Mucosa of stomach (tissue), 1 donor: Measurements from ENCODE around the gene PAPSS2.
"Not testable (repeated sequence)": the region's sequence is repeated elsewhere in the genome, so short reads cannot be mapped to it uniquely, and the experiment has no call there.

ENCODE experiments used
- H3K27me3 ChIP-seq: one replicate; pipeline ENCODE4 v1.7.0; 2013; ENCODE audit warnings: mild to moderate bottlenecking, low read length; ENCODE audit not compliant: control insufficient read depth, insufficient read depth
- H3K36me3 ChIP-seq: one replicate; pipeline ENCODE4 v1.7.0; 2013; ENCODE audit warnings: low read length; ENCODE audit not compliant: control insufficient read depth, insufficient read depth
- H3K4me1 ChIP-seq: one replicate; pipeline ENCODE4 v1.7.0; 2013; ENCODE audit warnings: mild to moderate bottlenecking, low read length; ENCODE audit not compliant: control insufficient read depth, insufficient read depth
- H3K4me3 ChIP-seq: one replicate; pipeline ENCODE4 v1.7.0; 2013; ENCODE audit warnings: low read length
- H3K9ac ChIP-seq: one replicate; pipeline ENCODE4 v1.7.0; 2013; ENCODE audit warnings: mild to moderate bottlenecking, low read length, moderate library complexity
- H3K9me3 ChIP-seq: one replicate; pipeline ENCODE4 v1.7.0; 2013; ENCODE audit warnings: mild to moderate bottlenecking, low read length, moderate library complexity; ENCODE audit not compliant: control insufficient read depth
- donor health status: Pancreatic carcinoma.

Gene PAPSS2

DNA sequence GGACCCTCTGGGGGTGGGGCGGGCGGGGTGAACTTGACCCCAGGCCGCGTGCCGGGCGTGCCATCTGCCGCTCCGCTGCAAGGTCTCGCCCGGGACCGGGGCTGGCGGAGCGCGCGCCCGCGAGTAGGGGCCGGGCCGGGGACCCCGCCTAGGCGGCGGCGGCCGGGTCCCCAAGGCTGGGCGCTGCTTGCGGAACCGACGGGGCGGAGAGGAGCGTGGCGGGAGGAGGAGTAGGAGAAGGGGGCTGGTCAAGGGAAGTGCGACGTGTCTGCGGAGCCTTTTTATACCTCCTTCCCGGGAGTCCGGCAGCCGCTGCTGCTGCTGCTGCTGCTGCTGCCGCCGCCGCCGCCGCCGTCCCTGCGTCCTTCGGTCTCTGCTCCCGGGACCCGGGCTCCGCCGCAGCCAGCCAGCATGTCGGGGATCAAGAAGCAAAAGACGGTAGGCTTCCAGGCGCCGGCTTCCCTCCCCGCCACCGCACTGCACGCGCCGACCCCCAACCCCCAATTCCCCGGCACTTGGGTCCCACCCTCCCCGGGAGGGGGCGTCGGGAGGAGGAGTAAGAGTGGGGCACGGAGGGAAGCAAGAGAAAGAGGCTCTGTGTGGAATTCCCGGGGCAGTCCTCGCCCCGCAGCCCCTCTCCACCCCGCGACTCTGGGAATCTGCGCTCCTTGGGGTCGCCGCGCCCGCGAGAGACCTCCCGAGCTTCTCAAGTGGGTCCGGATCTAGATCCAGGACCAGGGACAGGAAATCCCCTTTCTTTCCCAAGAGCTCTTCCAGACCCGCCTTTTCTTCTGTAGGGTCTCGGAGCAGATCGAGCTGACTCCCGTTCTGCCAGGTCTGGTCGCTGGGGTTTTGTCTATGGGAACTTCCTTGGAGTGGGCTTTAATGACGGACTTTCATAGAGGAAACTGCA, at the start of gene PAPSS2:
PAPSS2 (plus strand) TSS at position 308 of the 913 bp plus-strand sequence; CDS start at position 412, 104 bp downstream.
- Histone ChIP-seq H3K4me3 (peak within 1 kb of the TSS; percentile 79), H3K9ac (peak within 1 kb of the TSS; percentile 77), H3K9me3 (no peaks in the 10 kb centered on the region), H3K36me3 (no peaks in the 10 kb centered on the region), H3K4me1 (no peaks in the 10 kb centered on the region), H3K27me3 (peaks cover 5% of the 10 kb centered on the region)

DNA sequence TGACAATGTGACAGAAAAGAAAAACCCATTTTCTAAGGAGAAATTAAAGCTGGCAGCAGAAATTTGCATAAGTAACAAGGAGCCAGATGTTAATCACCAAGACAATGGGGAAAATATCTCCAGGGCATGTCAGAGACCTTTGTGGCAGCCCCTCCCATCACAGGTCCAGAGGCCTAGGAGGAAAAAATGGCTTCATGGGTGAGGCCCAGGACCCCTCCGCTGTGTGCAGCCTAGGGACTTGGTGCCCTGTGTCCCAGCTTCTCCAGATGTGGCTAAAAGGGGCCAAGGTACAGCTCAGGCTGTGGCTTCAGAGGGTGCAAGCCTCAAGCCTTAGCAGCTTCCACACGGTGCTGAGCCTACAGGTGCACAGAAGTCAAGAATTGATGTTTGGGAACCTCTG, 48.3 kb upstream of the PAPSS2 start:
- not testable (repeated sequence) for H3K4me3 ChIP-seq, H3K4me1 ChIP-seq, H3K27me3 ChIP-seq, H3K9me3 ChIP-seq, H3K9ac ChIP-seq, H3K36me3 ChIP-seq

DNA sequence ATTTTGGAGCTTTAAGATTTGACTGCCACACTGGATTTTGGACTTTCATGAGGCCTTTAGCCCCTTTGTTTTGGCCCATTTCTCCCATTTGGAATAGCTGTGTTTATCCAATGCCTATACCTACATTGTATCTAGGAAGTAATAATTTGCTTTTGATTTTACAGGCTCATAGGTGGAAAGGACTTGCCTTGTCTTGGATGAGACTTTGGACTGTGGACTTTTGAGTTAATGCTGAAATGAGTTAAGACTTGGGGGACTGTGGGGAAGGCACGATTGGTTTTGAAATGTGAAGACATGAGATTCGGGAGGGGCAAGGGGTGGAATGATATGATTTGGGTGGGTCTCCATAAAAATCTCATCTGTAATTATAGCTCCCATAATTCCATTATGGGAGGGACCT, 47.6 kb upstream of the PAPSS2 start:
- no peak overlapping the region for H3K9ac ChIP-seq

DNA sequence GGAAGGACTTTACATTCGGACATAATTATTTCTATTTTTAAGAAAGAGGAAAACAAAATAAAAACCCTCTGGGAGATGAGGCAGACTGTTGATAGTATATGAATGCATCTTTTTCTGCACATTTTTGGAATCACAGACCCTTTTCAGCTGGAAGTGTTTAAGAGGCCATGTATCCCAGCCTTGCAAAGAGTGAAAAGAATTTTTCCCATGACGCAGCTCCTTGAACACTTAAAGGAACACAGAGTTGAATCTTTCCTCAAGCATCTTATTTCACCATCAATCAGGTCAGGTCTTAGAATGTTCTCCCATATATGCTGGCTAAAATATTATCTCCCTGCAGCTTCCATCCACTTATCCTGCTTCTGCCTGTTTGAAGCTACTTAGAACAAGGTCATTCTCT, 45.9 kb upstream of the PAPSS2 start:
- no peak overlapping the region for H3K4me3 ChIP-seq
- no peak overlapping the region for H3K9ac ChIP-seq
- peaks cover 4% of the 10 kb centered on the region for H3K4me1 ChIP-seq
- no peaks in the 10 kb centered on the region for H3K27me3 ChIP-seq
- H3K9me3 ChIP-seq = no peaks in the 10 kb centered on the region
- H3K36me3 ChIP-seq = no peaks in the 10 kb centered on the region

More for the DNA sequence above, 47.6 kb upstream of the PAPSS2 start:
- Histone ChIP-seq H3K36me3 (no peaks in the 10 kb centered on the region), H3K4me1 (no peaks in the 10 kb centered on the region), H3K9me3 (no peaks in the 10 kb centered on the region), H3K27me3 (no peaks in the 10 kb centered on the region), H3K4me3 (no peak overlapping the region)

DNA sequence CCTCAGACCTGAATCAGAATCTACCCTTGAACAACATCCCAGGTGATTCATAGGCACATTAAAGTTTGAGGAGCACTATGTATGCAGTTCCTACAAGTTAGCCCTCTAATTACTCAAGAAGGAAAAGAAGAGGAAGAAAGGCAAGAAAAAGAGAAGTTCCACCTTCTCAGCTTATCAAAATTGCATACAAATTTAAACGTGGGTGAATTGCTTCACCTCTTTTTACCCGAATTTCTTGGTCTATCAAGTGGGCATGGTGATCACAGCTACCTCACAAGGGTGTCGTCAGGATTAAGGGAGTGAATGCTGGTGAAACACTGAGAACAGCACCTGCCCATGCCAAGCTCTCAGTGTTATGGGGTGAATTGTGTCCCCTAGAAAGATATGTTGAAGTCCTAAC, 43.8 kb upstream of the PAPSS2 start:
- no peak overlapping the region for H3K9ac ChIP-seq
- H3K9me3 ChIP-seq = no peaks in the 10 kb centered on the region
- peaks cover 9% of the 10 kb centered on the region for H3K4me1 ChIP-seq
- H3K4me3 ChIP-seq = no peak overlapping the region
- no peaks in the 10 kb centered on the region for H3K36me3 ChIP-seq
- H3K27me3 ChIP-seq = no peaks in the 10 kb centered on the region

DNA sequence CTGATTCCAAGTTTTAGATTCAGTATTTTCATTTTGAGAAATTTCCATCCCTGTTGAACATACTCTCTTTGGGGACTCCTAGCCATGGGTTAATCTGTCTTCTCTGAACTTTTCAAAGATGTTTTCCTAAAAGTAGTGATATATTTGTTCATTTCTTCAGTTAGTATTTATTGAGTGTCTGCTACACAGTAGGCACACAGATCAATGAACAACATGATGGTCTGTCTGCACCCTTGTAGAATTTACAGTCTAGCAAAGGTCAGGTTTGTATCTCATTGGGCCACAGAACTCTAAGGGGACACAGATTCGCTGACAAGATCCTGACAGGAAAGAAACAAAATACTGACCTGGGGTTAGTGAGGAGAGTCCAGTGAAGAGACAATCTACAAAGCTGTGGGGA, 42.2 kb upstream of the PAPSS2 start:
- Histone ChIP-seq H3K4me3 (no peak overlapping the region), H3K27me3 (no peaks in the 10 kb centered on the region), H3K4me1 (peaks cover 9% of the 10 kb centered on the region), H3K9me3 (no peaks in the 10 kb centered on the region), H3K36me3 (no peaks in the 10 kb centered on the region), H3K9ac (no peak overlapping the region)

DNA sequence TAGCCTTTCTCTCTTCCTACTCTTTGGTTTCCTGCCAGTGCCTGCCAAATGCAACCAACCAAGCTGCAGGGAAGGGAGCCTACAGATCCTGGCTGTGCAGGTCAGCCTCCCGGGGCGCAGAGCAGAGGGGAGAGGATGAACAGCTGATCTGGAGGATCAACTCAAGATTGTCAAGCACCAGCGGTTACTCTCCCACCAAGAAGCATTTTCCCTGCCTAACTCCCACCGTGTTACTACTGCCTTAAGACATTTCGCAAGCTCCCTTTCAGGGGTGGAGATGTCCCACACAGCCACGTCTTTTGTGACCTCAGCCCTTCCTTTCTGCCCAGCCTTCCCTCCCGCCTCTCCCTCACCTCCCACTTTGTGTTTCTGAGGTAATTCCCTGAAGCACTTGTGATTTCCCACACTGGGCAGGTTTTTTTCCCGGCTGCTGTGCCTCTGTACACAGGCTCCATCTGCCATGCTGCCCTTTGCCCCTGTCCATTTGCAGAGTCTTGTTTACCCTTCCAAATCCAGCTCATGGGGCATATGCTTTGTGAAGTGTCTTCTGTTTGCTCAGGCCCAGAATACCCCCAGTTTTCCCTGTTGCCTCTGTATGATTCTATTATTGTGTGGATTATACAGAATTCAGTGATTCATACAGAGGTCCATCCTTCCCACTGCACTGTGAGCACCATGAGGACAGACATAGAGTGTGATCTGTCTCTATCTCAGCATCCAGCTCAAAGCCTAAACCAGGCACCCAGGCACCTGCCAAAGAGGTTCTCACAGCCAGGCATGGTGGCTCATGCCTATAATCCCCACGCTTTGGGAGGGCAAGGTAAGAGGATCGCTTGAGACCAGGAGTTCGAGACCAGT, 40.9 kb upstream of the PAPSS2 start:
- Histone ChIP-seq H3K4me3 (no peak overlapping the region), H3K27me3 (no peaks in the 10 kb centered on the region), H3K9me3 (no peaks in the 10 kb centered on the region), H3K9ac (no peak overlapping the region), H3K4me1 (peaks cover 9% of the 10 kb centered on the region), H3K36me3 (no peaks in the 10 kb centered on the region)

DNA sequence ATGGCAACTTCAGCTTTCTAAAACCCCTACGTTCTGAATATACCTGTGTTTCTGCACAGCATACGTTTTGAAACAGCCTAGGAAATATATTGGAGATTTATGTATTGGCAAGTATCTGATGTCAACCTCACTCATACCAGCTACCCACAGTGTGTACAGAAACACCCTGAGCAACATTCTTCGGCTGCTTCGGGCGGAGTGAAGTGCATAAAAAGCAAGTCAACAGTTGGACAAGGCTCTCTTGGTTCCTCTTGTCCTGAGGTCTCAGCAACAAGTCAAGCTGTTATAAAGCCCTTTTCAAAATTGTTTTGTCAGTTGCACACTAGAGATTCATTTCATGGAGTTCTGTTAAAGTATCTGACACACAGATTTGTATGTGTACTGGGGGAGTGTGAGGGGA, 40.0 kb upstream of the PAPSS2 start:
- H3K27me3 ChIP-seq = no peaks in the 10 kb centered on the region
- peaks cover 9% of the 10 kb centered on the region for H3K4me1 ChIP-seq
- no peak overlapping the region for H3K4me3 ChIP-seq
- H3K9me3 ChIP-seq = no peaks in the 10 kb centered on the region
- no peaks in the 10 kb centered on the region for H3K36me3 ChIP-seq
- no peak overlapping the region for H3K9ac ChIP-seq

DNA sequence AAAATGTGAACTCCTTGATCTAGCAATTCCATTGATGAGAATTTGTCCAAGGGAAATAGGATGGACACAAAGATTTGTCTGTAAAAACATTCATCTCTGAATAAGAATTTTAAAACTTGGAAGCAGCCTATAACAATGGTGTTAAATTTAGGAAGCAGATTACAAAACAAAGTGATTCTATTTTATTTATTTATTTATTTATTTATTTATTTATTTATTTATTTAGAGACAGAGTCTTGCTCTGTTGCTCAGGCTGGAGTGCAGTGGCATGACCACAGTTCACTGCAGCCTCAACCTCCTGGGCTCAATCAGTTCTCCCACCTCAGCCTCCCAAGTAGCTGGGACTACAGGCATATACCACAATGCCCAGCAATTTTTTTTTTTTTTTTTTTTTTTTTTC, 38.2 kb upstream of the PAPSS2 start:
- H3K36me3 ChIP-seq, H3K9me3 ChIP-seq, H3K9ac ChIP-seq, H3K4me1 ChIP-seq, H3K4me3 ChIP-seq, H3K27me3 ChIP-seq: not testable (repeated sequence)

DNA sequence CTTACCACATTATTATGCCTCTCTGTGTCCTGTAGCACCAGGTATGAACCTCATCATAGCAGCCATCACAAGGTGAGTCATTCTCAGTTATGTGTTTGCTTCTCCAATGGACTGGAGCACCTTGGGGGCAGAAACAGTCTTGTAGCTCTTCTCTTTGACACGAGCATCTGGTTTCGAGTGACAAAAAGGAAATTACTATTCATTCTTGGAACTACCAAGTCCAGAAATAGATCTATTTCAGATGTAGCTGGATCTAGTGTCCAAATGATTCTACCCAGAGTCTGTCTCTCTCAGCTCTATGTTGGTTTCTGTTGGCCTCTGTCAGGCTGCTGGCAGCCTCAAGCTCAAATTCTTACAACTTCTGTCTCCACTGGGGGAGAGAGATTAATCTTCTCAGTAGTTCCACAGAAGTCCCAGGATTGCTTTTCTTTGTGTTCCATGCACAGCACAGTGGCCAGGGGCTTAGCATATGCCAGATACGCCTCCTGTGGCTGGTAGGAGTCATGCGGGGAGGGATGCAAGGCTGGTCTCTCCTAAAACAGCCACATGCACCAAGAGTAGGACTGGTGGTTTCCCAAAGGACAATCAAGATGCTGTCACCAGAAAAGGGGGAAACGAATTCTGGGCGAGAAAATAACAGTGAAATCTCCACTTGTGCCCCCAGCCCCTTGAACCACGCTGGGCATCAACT, 37.2 kb upstream of the PAPSS2 start:
- H3K4me1 ChIP-seq = peaks cover 9% of the 10 kb centered on the region
- H3K4me3 ChIP-seq = no peak overlapping the region
- no peak overlapping the region for H3K9ac ChIP-seq
- no peaks in the 10 kb centered on the region for H3K36me3 ChIP-seq
- no peaks in the 10 kb centered on the region for H3K9me3 ChIP-seq
- H3K27me3 ChIP-seq = no peaks in the 10 kb centered on the region

DNA sequence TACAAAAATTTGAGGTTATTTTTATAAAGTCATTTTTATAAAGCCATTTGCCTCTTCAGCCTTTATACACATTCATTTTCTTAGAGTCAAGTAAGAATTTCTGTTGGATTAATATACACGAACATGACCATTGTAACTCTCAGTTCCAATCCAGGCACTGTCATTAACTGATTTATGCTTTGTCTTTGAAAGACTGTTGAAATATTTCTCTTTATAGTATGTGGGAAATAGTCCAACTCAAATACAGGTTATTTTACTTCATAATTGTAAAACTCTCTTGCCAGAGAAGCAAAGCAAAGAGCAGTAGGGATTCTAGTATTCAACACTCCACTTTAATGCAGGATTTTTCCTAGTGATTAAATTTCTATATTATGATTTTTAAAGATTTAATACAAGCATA, 36.5 kb upstream of the PAPSS2 start:
- H3K9me3 ChIP-seq = no peaks in the 10 kb centered on the region

DNA sequence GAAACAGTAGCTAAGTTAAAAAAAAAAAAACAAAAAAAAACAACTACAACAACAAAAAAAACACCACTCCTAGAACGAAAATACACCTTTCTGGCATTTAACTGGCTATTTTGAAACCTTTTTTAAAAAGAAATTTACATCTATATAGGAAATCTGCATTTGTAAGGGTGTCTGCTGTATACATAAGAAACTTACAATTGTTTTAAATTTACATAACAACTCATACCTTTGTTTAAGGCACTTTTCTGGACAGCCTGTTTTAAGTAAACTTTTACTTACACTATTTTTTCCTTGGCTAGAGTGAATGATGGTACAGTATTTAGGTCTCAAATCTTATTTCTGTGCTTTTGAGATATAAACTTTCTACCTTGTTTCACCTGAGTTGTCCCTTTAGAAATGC, 34.0 kb upstream of the PAPSS2 start:
- H3K4me1 ChIP-seq = no peaks in the 10 kb centered on the region
- no peaks in the 10 kb centered on the region for H3K9me3 ChIP-seq
- H3K27me3 ChIP-seq = no peaks in the 10 kb centered on the region
- H3K9ac ChIP-seq = no peak overlapping the region
- no peak overlapping the region for H3K4me3 ChIP-seq
- H3K36me3 ChIP-seq = no peaks in the 10 kb centered on the region

More for the DNA sequence above, 36.5 kb upstream of the PAPSS2 start:
- H3K36me3 ChIP-seq = no peaks in the 10 kb centered on the region
- H3K4me1 ChIP-seq = peaks cover 9% of the 10 kb centered on the region
- H3K4me3 ChIP-seq = no peak overlapping the region
- no peak overlapping the region for H3K9ac ChIP-seq
- no peaks in the 10 kb centered on the region for H3K27me3 ChIP-seq
